Measurements from ENCODE around the gene LIMCH1. TPM values are rescaled to one million over a fixed set of nuclear protein-coding genes. Genes with fewer than 3 reads are reported as not detected.

The LIMCH1 gene
- total RNA-seq, 1 donor from 2014 or later: 12.7 TPM

GRCh38 chr4:41599192-41599786 is 61.3 kb downstream of the LIMCH1 start:
- DNase-seq (ENCODE audit: low spot score, unreplicated experiment): no peak
- H3K4me3 Mint-ChIP-seq (ENCODE audit: low read depth): no peak overlapping the region
- no peak overlapping the region for H3K27ac Mint-ChIP-seq
- H3K4me1 Mint-ChIP-seq (ENCODE audit: low read depth): peaks cover 37% of the 10 kb centered on the region
- H3K9me3 Mint-ChIP-seq (ENCODE audit: low read depth): no peaks in the 10 kb centered on the region
- H3K36me3 Mint-ChIP-seq (ENCODE audit: insufficient read depth): no peaks in the 10 kb centered on the region
- H3K27me3 Mint-ChIP-seq: no peaks in the 10 kb centered on the region
- TF ChIP-seq CTCF (IDR thresholded peaks at IDR 0.05; ENCODE audit: unreplicated experiment): no peak

- Mint-ChIP-seq H3K4me3 (ENCODE audit: low read depth) (no peak overlapping the region), H3K36me3 (ENCODE audit: insufficient read depth) (no peaks in the 10 kb centered on the region), H3K27ac (peak overlapping the region; percentile 89), H3K9me3 (ENCODE audit: low read depth) (no peaks in the 10 kb centered on the region), H3K4me1 (ENCODE audit: low read depth) (peaks cover 37% of the 10 kb centered on the region), H3K27me3 (no peaks in the 10 kb centered on the region)
- no peak for TF ChIP-seq CTCF (IDR thresholded peaks at IDR 0.05; ENCODE audit: unreplicated experiment)
- DNase-seq (ENCODE audit: low spot score, unreplicated experiment): no peak
Observed at GRCh38 chr4:41600243-41600912, 62.4 kb downstream of the LIMCH1 start.

- Mint-ChIP-seq H3K9me3 (ENCODE audit: low read depth) (no peaks in the 10 kb centered on the region), H3K27ac (peak overlapping the region; percentile 4), H3K4me1 (ENCODE audit: low read depth) (peaks cover 37% of the 10 kb centered on the region), H3K27me3 (no peaks in the 10 kb centered on the region), H3K4me3 (ENCODE audit: low read depth) (no peak overlapping the region), H3K36me3 (ENCODE audit: insufficient read depth) (no peaks in the 10 kb centered on the region)
- DNase-seq (ENCODE audit: low spot score, unreplicated experiment): no peak
- no peak for TF ChIP-seq CTCF (IDR thresholded peaks at IDR 0.05; ENCODE audit: unreplicated experiment)
Observed at GRCh38 chr4:41601025-41601424, 63.1 kb downstream of the LIMCH1 start.

- H3K4me3 Mint-ChIP-seq (ENCODE audit: low read depth): no peak overlapping the region
- H3K27me3 Mint-ChIP-seq: no peaks in the 10 kb centered on the region
- no peak for DNase-seq (ENCODE audit: low spot score, unreplicated experiment)
- peaks cover 37% of the 10 kb centered on the region for H3K4me1 Mint-ChIP-seq (ENCODE audit: low read depth)
- H3K9me3 Mint-ChIP-seq (ENCODE audit: low read depth): no peaks in the 10 kb centered on the region
- H3K27ac Mint-ChIP-seq: no peak overlapping the region
- no peak for TF ChIP-seq CTCF (IDR thresholded peaks at IDR 0.05; ENCODE audit: unreplicated experiment)
- no peaks in the 10 kb centered on the region for H3K36me3 Mint-ChIP-seq (ENCODE audit: insufficient read depth)
Observed at GRCh38 chr4:41602113-41602512, 64.2 kb downstream of the LIMCH1 start.

GRCh38 chr4:41602886-41603498 is 65.0 kb downstream of the LIMCH1 start:
- H3K4me3 Mint-ChIP-seq (ENCODE audit: low read depth): no peak overlapping the region
- no peak for TF ChIP-seq CTCF (IDR thresholded peaks at IDR 0.05; ENCODE audit: unreplicated experiment)
- no peaks in the 10 kb centered on the region for H3K9me3 Mint-ChIP-seq (ENCODE audit: low read depth)
- H3K4me1 Mint-ChIP-seq (ENCODE audit: low read depth): peaks cover 37% of the 10 kb centered on the region
- no peak for DNase-seq (ENCODE audit: low spot score, unreplicated experiment)
- H3K36me3 Mint-ChIP-seq (ENCODE audit: insufficient read depth): no peaks in the 10 kb centered on the region
- H3K27me3 Mint-ChIP-seq: no peaks in the 10 kb centered on the region
- H3K27ac Mint-ChIP-seq: no peak overlapping the region

Measured in progenitor cell of endocrine pancreas (in vitro differentiated cells).